Activated T-cell treated with anti-CD3 and anti-CD28 coated beads, Interleukin-2, amount 50 U/mL, for 72 hours (primary cell): Measurements from ENCODE around the gene PLCL2. TPM values are rescaled to one million over a fixed set of nuclear protein-coding genes. Genes with fewer than 3 reads are reported as not detected.

ENCODE experiments used
- ATAC-seq, 2 donors: fragments of 150-1000 bp; cut with Tn5 transposase; replicated peaks in 1 of 2; 2 replicates each; pipeline ENCODE4 v1.10.0; 2021; ENCODE audit warnings: moderate library complexity in 2 of 2, mild to moderate bottlenecking in 1 of 2
- DNase-seq, 2 donors: peaks; one replicate each; pipeline ENCODE4 v3.0.0; 2021 to 2022; ENCODE audit warnings: mixed read lengths in 1 of 2
- H3K27ac Mint-ChIP-seq: one replicate; pipeline ENCODE4 v1.8.0; 2022; ENCODE audit warnings: mild to moderate bottlenecking, moderate library complexity, mixed read lengths
- H3K27me3 Mint-ChIP-seq: one replicate; pipeline ENCODE4 v1.8.0; 2022; ENCODE audit warnings: low read depth, mixed read lengths
- H3K36me3 Mint-ChIP-seq, 2 donors: one replicate each; pipeline ENCODE4 v1.8.0; 2022; ENCODE audit warnings: mixed read lengths in 2 of 2, mild to moderate bottlenecking in 1 of 2; ENCODE audit not compliant: insufficient read depth in 2 of 2
- H3K4me1 Mint-ChIP-seq: one replicate; pipeline ENCODE4 v1.8.0; 2022; ENCODE audit warnings: low read depth, mixed read lengths
- H3K4me3 Mint-ChIP-seq, 2 donors: one replicate each; pipeline ENCODE4 v1.8.0; 2022; ENCODE audit warnings: mild to moderate bottlenecking in 2 of 2, mixed read lengths in 2 of 2, moderate library complexity in 2 of 2
- H3K9me3 Mint-ChIP-seq, 2 donors: one replicate each; pipeline ENCODE4 v1.8.0; 2022; ENCODE audit warnings: mixed read lengths in 2 of 2
- total RNA-seq, 2 donors: library from RNA; stranded (reverse); gene quantifications; one replicate each; pipeline ENCODE4 v1.2.3, GENCODE V29; 2022

The PLCL2 gene
- total RNA-seq, 2 donors from 2014 or later, result 22.9 to 24.7 TPM

- no peaks in the 10 kb centered on the region for H3K9me3 Mint-ChIP-seq
- no peak overlapping the region for H3K4me3 Mint-ChIP-seq
- no peaks in the 10 kb centered on the region for H3K27me3 Mint-ChIP-seq
- H3K27ac Mint-ChIP-seq, result no peak overlapping the region
- no peaks in the 10 kb centered on the region for H3K36me3 Mint-ChIP-seq
- H3K4me1 Mint-ChIP-seq, result peaks cover 59% of the 10 kb centered on the region
- DNase-seq (no peak), ATAC-seq (no peak)
Measured at GRCh38 chr3:16846373-16847080, 38.2 kb upstream of the PLCL2 start.

GRCh38 chr3:16848007-16848406 lies 36.7 kb upstream of the PLCL2 start:
- Mint-ChIP-seq H3K27me3 (no peaks in the 10 kb centered on the region), H3K36me3 (no peaks in the 10 kb centered on the region)
- ATAC-seq, result peak; percentile 95 to 98

GRCh38 chr3:16849229-16849628 lies 35.5 kb upstream of the PLCL2 start:
- no peaks in the 10 kb centered on the region for H3K9me3 Mint-ChIP-seq
- H3K4me1 Mint-ChIP-seq, result peaks cover 39% of the 10 kb centered on the region
- no peak overlapping the region for H3K27ac Mint-ChIP-seq

More at GRCh38 chr3:16848007-16848406, 36.7 kb upstream of the PLCL2 start:
- peak overlapping the region; percentile 23 to 62 for H3K4me3 Mint-ChIP-seq
- DNase-seq, result no peak
- H3K9me3 Mint-ChIP-seq, result no peaks in the 10 kb centered on the region
- H3K4me1 Mint-ChIP-seq, result peaks cover 45% of the 10 kb centered on the region
- no peak overlapping the region for H3K27ac Mint-ChIP-seq

GRCh38 chr3:16849795-16850194 lies 35.0 kb upstream of the PLCL2 start:
- no peak for ATAC-seq
- H3K36me3 Mint-ChIP-seq, result no peaks in the 10 kb centered on the region
- no peaks in the 10 kb centered on the region for H3K9me3 Mint-ChIP-seq
- H3K4me3 Mint-ChIP-seq, result peak overlapping the region; percentile 72 to 77
- no peak overlapping the region for H3K27ac Mint-ChIP-seq
- DNase-seq, result no peak
- H3K27me3 Mint-ChIP-seq, result no peaks in the 10 kb centered on the region
- peaks cover 38% of the 10 kb centered on the region for H3K4me1 Mint-ChIP-seq

More at GRCh38 chr3:16849229-16849628, 35.5 kb upstream of the PLCL2 start:
- DNase-seq, result peak; percentile 65 to 69
- Mint-ChIP-seq H3K36me3 (no peaks in the 10 kb centered on the region), H3K27me3 (no peaks in the 10 kb centered on the region), H3K4me3 (peak overlapping the region; percentile 72 to 77)
- peak; percentile 45 to 47 for ATAC-seq

- Mint-ChIP-seq H3K4me3 (no peak overlapping the region), H3K27me3 (no peaks in the 10 kb centered on the region), H3K4me1 (no peaks in the 10 kb centered on the region), H3K9me3 (no peaks in the 10 kb centered on the region), H3K36me3 (no peaks in the 10 kb centered on the region), H3K27ac (no peak overlapping the region)
- DNase-seq, result no peak
- ATAC-seq, result no peak
Measured at GRCh38 chr3:16855497-16855896, 29.3 kb upstream of the PLCL2 start.

- no peak overlapping the region for H3K4me3 Mint-ChIP-seq
- no peaks in the 10 kb centered on the region for H3K9me3 Mint-ChIP-seq
- H3K27me3 Mint-ChIP-seq, result no peaks in the 10 kb centered on the region
- H3K36me3 Mint-ChIP-seq, result no peaks in the 10 kb centered on the region
- H3K27ac Mint-ChIP-seq, result no peak overlapping the region
- H3K4me1 Mint-ChIP-seq, result peaks cover 6% of the 10 kb centered on the region
- DNase-seq (no peak), ATAC-seq (no peak)
Measured at GRCh38 chr3:16860234-16860633, 24.5 kb upstream of the PLCL2 start.

GRCh38 chr3:16861432-16861831 lies 23.3 kb upstream of the PLCL2 start:
- no peaks in the 10 kb centered on the region for H3K9me3 Mint-ChIP-seq
- H3K27me3 Mint-ChIP-seq, result no peaks in the 10 kb centered on the region
- H3K27ac Mint-ChIP-seq, result no peak overlapping the region
- DNase-seq (no peak), ATAC-seq (no peak)
- peaks cover 12% of the 10 kb centered on the region for H3K4me1 Mint-ChIP-seq
- H3K36me3 Mint-ChIP-seq, result no peaks in the 10 kb centered on the region
- no peak overlapping the region for H3K4me3 Mint-ChIP-seq

GRCh38 chr3:16864610-16865313 lies 20.0 kb upstream of the PLCL2 start:
- H3K27me3 Mint-ChIP-seq, result no peaks in the 10 kb centered on the region
- no peaks in the 10 kb centered on the region for H3K36me3 Mint-ChIP-seq
- no peak for DNase-seq
- no peaks in the 10 kb centered on the region for H3K9me3 Mint-ChIP-seq
- no peak overlapping the region for H3K4me3 Mint-ChIP-seq
- peaks cover 21% of the 10 kb centered on the region for H3K4me1 Mint-ChIP-seq
- H3K27ac Mint-ChIP-seq, result no peak overlapping the region
- ATAC-seq, result no peak

- no peak for ATAC-seq
- no peaks in the 10 kb centered on the region for H3K27me3 Mint-ChIP-seq
- H3K27ac Mint-ChIP-seq, result no peak overlapping the region
- H3K4me1 Mint-ChIP-seq, result peaks cover 21% of the 10 kb centered on the region
- no peaks in the 10 kb centered on the region for H3K36me3 Mint-ChIP-seq
- DNase-seq, result no peak
- no peaks in the 10 kb centered on the region for H3K9me3 Mint-ChIP-seq
- H3K4me3 Mint-ChIP-seq, result no peak overlapping the region
Measured at GRCh38 chr3:16865335-16865734, 19.4 kb upstream of the PLCL2 start.

- DNase-seq (no peak), ATAC-seq (peak in 1 of 2 donors; percentile 30)
- no peaks in the 10 kb centered on the region for H3K27me3 Mint-ChIP-seq
- H3K36me3 Mint-ChIP-seq, result no peaks in the 10 kb centered on the region
- H3K27ac Mint-ChIP-seq, result no peak overlapping the region
- H3K4me1 Mint-ChIP-seq, result peaks cover 21% of the 10 kb centered on the region
- H3K9me3 Mint-ChIP-seq, result no peaks in the 10 kb centered on the region
- no peak overlapping the region for H3K4me3 Mint-ChIP-seq
Measured at GRCh38 chr3:16866571-16866970, 18.2 kb upstream of the PLCL2 start.

GRCh38 chr3:16868513-16868912 lies 16.2 kb upstream of the PLCL2 start:
- Mint-ChIP-seq H3K36me3 (no peaks in the 10 kb centered on the region), H3K9me3 (no peaks in the 10 kb centered on the region), H3K27me3 (no peaks in the 10 kb centered on the region), H3K27ac (no peak overlapping the region), H3K4me3 (no peak overlapping the region), H3K4me1 (peaks cover 21% of the 10 kb centered on the region)
- ATAC-seq, result no peak
- no peak for DNase-seq

- Mint-ChIP-seq H3K9me3 (no peaks in the 10 kb centered on the region), H3K36me3 (no peaks in the 10 kb centered on the region), H3K4me3 (no peak overlapping the region), H3K4me1 (peaks cover 21% of the 10 kb centered on the region), H3K27ac (no peak overlapping the region), H3K27me3 (no peaks in the 10 kb centered on the region)
- DNase-seq, result no peak
- no peak for ATAC-seq
Measured at GRCh38 chr3:16869261-16870005, 15.3 kb upstream of the PLCL2 start.
